Central memory CD4-positive, alpha-beta T cell (primary cell): ENCODE data around the gene EFL1.
"Not testable (repeated sequence)": the region's sequence is repeated elsewhere in the genome, so short reads cannot be mapped to it uniquely, and the experiment has no call there.

Source experiments
- DNase-seq: peaks from one replicate; pipeline ENCODE4 v3.0.0; 2022

EFL1 gene

DNA sequence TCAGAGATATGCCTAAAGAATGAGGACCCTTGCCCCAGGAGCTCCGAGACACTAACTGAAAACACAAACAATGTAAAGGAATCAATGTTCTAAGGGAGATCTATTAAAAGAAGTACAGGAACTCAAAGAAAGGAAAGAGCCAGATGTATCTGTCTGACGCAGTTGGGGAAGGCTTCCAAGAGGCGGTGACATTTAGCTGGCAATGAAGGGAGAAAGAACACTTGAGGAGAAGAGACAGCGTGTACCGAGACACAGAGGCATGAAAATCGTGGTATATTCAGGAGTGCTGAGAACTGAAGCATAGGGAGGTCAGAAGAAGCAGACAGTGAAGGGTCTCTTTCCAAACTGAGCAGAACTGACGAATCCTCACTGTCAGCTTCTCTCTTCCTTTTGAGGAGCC lies 66.7 kb downstream of the EFL1 start:
- not testable (repeated sequence) for DNase-seq

DNA sequence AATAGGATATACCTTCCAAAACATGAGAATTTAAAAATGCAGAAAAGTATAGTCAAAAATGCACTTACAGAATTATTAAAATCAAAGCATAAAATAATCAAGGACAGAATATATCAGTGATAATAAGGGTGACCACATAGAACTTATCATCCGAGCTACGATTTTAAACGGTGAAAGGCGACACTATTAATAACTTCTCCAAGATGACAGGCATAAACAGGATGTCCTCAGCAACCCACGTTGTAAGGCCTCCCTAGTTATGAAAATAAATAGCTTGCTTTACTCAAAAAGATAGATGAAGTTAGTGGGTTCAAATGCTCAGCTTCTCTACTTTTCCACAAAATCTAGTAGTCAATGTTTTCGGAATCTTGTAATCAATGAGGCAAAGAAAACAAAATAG lies 68.0 kb downstream of the EFL1 start:
- not testable (repeated sequence) for DNase-seq

DNA sequence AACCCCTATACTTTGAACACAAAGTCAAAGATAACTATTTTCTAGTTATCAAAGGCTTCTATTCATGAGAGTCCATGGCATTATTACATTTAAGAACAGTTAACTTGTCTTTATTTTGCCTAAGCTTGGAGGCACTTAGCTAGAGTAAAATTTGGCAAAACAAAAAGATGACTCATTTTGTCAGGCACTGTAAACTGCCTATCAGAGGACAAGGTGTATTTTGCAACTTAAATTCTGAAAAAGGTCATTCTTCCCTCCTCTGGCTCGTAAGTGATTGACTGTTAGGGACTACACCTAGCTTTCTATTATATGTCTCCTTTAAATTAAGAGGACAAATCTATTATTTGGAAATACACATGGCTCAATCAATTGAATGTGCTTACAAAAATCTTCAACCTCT lies 69.1 kb downstream of the EFL1 start:
- not testable (repeated sequence) for DNase-seq

DNA sequence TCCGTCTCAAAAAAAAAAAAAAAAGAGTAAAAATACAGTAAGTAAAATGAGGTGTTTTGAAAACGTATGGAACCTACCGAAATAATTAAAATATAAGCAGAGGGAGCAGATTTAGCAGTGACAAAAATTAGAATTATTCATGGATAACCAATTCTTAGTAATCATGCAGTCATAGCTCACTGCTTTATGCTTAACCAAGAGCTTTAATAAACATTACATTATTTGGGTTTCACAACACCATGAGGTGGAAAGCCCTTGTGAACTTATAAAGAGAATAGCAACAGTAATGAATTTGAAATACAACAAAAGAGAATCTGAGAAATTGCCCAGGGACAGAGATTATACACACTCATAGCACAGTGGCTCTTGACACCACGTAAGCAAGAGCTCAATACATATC lies 70.1 kb downstream of the EFL1 start:
- not testable (repeated sequence) for DNase-seq

DNA sequence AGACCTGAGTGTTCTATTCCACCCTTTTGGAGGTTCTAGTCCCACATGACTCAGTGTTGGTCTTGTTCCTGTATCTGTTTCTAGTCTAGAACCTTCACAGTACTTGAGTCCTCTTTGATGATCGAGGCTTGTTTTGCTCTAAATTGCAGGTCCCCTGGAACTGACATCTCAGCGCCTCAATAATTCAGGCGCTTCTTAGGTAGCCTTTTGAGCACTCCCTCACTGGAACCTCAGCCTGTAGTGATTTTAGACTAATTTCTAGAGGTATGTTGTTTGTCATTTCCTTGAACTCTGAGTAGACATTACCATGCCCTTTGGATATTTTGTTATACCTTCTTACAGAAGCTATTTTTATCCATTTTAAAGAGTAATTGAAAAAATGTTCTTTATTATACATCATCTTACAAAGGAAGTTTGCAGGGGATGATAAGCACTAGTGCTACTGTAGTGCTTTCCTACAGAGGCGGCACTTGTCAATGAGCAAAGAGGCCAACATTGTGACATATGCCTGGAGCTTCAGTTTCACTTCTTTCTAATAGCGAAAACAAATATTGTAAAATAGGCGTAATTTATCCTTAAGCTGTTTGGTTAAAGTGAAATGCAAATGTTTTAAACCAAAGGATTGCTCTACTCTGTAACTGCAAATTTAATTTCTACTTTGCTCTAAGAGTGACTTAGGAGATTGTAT lies 75.7 kb downstream of the EFL1 start:
- no peak for DNase-seq

DNA sequence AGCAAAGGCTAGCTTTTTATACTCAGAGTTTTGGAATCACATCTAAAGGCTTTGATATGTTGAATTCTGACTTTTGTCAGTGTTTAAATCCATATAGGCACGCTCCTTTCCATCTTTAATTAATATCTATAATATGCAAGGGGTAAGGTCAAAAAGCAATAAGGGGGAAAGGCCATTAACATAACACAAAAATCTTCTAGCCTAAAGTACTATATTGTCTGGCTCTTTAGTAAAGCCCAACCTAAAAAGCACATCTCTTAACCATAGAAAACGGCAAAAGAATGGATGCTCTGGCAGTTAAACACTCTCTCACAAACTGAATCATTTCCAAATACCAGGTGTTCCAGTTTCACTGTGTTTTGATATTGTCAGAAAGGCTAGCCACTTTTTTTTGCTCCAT lies 76.4 kb downstream of the EFL1 start:
- no peak for DNase-seq

DNA sequence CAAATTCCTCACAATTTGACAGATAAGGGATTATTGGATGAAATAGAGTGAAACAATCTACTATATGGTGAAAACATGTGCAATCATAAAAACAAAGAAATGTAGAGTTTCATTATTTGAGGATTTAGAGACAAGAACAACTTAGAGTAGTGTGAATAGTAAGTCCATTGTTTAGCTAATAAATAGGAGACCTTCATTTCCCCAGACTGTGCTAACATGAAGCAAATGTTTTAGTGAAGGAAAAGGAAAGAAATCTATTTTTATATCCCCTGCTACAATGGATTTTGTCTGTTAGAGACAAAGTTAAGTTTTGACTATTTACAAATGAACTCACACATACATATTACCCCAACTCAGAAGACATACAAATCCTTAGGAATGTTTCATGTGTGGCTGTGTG lies 77.8 kb downstream of the EFL1 start:
- DNase-seq, result no peak

DNA sequence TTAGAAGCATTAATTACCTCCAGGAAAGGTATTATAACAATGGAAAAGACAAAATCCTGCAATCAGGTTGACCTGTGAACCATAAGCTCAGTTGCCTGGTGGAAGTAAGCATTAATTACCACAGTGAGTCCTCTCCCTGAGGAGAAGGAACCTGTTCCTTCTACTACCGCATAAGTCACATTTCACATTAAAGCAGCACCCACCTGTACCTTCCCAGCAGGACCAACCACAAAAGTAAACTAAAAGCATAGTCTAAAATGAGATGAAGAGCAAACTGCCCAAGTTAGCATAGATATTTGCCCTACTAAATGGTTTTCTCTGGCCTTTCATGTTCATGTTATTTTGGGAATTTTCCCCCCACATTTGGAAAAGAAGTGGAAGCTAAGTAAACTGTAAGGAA lies 78.2 kb downstream of the EFL1 start:
- no peak for DNase-seq

DNA sequence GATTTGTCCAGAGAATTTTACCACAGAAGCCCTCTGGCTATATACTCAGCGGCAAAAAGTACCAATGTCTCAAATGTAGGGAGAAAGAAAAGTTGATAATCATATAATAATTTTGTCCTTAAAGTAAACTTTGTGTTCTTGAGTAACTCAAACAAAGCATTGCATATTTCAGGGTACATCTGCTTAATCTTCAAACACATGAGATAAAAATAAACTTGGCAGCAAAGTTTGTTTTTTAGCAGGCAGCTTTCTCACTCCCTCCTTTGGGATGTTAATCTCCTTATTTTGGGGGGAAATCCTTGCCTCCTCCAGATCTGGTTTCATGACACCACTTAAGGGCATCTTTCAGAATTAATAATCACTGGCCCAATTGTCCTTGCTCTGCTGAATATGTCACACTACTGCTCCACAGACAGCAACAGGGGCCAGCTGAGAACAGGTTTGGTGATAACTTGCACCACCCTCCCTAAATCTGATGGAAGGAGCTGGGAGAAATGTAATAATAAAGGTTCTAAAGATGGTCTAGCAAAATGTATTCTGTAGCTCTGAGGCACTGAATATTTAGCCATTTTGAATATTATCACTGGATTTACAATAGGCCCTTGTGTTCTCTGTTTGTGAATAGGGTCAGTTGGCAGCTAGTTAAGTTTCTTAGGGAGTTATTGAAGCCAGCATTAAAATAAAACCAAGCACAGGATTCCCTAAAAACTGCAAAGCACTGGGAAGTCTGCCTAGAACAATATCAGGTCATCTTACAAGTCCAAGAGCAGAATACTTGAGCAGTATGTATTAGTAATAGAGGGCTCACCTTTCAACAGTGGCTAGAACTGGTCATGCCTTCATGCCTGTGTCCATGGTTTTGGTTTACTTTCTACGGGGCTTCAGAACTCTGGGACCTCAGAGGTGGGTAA lies 79.2 kb downstream of the EFL1 start:
- no peak for DNase-seq

DNA sequence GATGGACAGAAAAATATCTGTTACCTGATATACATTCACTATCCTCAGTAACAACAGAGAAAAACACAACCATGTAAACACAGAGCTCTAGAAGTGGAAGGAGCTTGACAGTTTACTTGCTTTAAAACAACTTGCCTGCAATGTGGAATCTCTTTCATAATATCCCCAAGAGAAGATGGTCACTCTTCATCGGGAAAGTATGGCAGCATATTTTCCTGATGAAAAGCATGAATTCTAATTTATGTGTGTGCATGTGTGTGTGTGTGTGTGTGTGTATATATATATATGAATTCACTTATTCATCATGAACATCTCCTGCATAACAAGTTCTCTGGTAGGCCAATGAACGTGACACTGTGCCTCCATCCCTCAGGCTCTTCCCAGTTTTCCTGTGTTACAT lies 81.2 kb downstream of the EFL1 start:
- no peak for DNase-seq

DNA sequence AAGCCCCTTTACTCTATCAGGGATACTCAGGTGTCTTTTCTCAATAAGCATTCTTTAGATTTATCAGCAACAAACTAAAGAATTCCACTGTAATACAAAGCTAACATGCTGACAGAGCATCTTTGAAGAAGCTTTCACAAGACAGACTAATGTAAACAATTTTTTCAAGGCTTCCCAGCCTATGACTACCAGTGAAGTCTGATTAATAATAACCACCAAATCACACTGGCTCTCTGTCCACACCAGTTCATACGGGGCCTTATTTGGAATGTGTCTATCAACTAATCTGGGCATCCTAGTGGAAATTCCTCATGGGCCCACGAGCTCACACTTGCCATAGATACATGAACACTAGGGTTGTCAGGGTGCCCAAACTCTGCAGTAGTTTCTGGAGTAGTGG lies 84.5 kb downstream of the EFL1 start:
- no peak for DNase-seq

DNA sequence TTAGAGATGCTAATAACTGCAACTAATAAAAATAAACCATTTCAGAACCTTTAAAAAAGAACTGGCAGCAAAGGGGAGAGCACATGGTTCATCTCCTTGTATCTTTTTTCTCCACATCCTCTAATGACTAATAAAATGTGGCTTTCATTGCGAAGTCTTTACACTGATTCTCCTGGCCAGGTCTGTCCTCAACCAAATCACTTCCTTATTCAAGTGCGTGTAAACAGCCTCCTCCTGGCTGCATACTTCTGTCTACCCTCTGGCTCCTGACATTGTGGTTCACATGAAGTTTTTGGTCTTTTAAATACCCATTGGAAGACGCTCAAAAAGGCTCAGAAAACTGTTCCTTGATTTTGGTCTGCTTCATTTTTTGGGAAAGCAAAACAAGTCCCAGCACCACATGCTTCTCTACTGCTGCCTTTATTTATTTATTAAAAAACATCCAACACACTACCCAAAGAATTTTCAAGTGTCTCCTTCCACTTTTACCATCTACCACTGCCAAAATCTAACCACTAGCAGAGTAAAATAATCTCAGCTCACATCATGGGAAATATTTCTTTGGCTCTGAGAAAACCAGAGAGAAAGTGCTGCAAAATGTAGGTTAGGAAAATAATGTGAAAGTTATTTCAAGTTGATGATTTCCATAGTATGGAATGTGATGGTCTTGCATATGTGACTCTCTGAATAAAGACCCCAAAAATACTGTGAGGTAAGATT lies 85.1 kb downstream of the EFL1 start:
- DNase-seq, result no peak

DNA sequence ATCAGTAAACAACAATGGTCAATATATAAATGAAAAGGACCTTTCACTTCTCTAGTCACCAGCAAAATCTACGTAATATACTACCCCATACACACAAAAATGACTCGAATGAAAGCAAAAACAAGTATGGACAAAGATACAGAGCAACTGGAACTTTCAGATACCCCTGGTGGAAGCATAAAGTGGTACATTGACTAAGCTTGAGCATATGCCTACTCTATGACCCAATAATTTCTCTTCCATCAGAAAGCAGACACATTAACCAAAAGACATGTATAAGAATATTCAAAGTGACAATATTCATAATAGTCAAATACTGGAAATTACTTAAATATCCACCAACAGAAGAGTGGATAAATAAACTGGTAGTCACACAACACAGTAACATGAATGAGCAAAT lies 86.0 kb downstream of the EFL1 start:
- no peak for DNase-seq

DNA sequence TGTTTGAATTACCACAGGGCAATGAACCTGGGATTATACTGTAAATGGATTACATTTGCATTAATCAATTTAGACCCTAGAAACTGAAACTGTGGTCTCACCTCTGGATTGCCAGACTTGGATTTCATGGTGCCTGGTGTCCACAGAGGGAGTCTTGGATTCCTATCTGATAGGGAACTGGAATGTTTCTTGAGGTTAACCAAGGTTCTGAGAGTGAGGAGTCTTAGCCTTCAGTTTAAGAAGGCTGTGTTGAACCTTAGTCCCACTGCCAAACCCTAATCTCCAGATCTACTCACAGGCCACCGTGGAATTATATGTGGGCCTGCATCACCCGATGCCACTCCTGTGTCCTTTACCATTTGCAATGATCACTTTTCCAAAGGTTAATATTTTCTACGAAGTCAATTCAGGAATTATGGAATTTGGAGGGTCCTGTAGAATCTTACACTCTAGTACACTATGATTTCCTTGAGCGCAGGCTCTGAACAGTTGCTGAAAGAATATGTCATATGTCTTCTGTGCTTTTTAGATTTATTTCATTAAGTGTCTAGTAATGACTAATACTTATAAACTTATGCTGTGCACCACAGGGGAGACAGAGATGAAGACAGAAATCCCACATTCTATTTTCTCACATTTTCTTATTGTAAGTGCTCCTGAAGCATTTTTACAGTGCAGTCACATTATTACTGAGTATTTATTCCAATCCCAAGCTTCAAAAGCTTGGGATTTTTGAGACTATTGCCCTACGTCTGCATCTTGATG lies 87.9 kb downstream of the EFL1 start:
- DNase-seq, result no peak

DNA sequence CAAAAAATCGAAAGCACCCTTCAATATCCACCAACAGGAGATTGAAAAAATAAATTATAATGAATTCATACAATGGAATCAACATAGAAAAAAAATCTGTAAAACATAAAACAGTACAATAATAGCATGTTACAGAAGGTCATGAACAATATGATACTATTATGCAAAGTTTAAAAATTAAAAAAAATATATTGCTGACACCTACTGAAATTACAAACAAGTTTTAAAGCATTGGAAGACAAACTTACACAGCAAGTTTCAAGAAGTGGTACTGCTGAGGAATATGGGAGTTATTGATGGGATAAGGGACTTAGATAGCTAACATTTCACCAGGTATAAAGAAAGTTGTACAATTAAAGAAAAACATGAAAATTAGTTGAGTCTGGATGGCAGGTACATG lies 89.4 kb downstream of the EFL1 start:
- DNase-seq, result no peak

DNA sequence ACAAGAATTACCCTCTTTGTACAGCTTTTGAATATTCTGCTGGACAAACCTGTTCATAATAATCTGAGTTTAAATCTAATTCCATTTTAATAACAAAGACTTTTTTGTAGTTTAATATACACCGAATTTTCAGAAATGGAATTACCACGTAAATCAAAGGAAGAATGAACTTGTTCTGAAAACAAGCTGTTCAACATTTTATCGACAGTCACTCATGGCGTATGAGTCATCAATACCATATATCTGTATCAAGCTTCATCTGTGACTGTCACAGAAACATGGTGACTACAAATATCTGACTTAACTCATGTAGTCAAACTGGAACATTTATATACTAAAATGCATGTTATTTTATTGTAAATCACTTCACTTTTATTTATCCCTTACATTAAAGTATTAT lies 90.0 kb downstream of the EFL1 start:
- DNase-seq, result no peak

DNA sequence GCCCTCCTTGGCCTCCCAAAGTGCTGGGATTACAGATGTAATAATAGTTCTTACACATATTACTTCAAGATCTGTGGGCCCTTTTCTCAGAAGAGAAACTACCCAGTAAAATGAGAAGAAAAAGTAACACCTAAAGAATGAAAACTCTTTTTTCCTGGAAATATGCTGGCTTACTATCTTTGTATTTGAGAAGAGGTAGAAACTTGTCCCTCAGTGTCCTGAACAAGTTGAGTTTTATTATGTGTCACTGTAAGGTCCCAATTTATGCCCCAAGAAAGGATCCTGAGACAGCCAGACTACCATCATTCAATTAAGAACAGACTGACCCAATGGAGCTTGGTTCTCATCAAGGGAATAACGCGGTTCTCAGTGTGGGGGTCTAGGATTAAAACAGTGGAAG lies 93.8 kb downstream of the EFL1 start:
- no peak for DNase-seq

DNA sequence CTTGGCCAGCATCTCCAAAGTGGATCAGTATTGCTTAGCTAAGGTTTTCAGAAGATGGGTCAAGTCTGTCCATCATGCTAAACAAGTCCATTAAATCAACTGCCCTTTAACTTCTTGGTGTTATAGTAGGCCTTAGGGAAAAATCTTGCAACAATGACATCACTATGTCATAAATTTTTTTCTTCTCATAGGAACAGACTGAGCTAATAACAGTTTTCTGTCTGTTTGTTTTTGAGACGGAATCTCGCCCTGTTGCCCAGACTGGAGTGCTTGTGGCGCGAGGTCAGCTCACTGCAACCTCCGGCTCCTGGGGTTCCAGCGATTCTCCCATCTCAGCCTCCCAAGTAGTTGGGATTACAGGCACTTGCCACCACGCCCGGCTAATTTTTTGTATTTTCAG lies 94.2 kb downstream of the EFL1 start:
- DNase-seq, result no peak

DNA sequence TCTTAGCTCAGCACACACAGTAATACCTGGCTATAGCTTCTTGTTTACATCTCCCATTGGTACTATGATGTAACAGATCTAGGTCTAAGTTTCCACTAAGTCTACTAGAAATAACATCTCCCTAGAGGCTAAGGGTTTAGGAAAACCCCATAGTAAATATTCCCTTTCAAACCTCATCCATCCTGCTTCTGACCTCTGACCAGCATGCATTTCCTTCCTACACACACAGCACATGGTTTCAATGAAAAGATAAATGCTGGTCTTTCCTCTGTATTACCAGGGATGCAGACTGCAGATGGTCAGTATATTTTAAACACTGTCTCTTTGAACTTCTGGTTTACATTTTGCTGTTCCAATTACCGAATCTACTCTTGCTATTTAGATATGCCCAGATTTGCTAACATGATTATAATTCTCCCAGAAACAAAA lies 96.6 kb downstream of the EFL1 start:
- no peak for DNase-seq

DNA sequence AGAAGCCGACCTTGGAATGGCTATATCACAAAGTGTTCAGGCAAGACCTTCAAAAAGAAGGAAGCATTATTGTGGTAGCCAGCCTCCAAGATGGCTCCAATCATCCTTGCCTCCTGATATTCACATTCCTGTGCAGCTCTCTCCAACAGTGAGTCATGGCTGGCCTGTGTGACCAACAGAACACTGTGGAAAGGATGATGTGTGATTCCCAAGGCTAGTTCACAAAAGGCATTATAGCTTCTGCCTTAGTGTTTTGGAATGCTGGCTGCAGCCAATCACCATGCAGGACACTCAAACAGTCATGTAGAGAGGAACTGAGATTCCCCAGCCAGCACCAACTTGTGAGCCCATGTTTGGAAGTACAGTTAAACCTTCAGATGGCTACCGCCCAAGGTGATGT lies 102.6 kb downstream of the EFL1 start:
- no peak for DNase-seq

DNA sequence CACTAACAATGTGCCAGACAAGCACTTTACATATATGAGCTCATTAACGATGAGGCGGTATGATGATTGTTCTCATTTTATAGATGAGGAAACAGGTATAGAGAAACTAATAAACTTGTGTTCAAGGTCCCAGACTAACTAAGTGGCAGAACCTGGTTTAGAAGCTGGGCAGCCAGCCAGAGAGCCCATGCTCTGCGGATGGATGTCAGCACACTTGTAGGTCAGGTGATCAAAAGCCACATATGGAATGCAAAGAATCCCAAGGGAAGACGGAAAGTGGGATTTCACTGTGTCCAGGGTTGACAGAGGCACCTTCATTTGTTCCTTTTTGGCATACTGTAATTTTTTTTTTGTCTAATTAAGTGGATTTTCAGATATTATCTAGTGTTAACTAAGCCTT lies 103.7 kb downstream of the EFL1 start:
- DNase-seq, result no peak

DNA sequence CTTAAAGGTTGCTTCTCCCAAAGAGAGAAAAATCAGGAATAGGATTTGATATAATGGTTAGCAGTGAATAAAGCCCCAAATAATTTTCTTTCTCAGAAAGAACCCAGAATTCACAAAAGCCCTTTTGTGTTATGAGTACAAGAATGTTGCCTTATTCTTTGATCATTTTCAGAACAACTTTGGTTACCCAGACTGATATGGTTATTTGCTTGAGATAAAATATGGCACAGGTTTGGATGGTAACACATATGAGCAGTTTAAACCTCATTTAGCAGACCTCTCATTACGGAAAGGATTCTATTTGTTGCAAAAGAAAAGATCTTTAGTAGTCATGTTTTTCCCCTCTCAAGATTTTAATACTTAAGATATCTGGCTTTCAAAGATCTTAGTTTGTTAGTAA lies 111.9 kb downstream of the EFL1 start:
- DNase-seq, result no peak

DNA sequence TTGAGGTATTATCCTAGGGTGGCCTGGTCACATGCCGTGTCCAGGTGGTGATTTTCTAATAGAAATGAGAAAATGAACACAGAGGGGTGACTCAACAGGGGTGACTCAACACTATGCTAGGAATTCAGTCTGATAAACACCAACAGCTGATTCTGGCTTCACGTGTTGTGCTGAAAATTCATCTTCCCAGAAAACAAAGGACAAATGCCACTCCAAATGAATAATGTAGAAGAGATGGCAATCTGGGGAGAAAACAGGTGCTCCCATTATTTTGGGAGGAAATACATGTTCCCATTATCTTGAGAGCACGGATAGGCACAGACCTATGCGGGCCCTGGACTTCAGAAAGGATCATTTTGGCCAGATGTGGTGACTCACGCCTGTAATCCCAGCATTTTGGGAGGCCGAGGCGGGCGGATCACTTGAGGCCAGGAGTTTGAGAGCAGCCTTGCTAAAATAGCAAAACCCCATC lies 115.5 kb downstream of the EFL1 start:
- DNase-seq, result no peak
